DND-41 (cell line): ENCODE results near the gene BMP2.

Source experiments
- EZH2 ChIP-seq: IDR thresholded peaks from 3 replicates; pipeline ENCODE4 v1.6.1; 2012; ENCODE audit warnings: borderline replicate concordance, low read depth, mild to moderate bottlenecking, moderate library complexity, low read length, inconsistent platforms; ENCODE audit not compliant: severe bottlenecking
- TF ChIP-seq, protein P1 (sequence below): IDR thresholded peaks from 2 replicates; pipeline ENCODE4 v1.5.1; 2012; ENCODE audit warnings: borderline replicate concordance, low read length, moderate library complexity, mild to moderate bottlenecking; ENCODE audit not compliant: poor library complexity, severe bottlenecking; ENCODE audit errors: extremely low read depth

DNA sequence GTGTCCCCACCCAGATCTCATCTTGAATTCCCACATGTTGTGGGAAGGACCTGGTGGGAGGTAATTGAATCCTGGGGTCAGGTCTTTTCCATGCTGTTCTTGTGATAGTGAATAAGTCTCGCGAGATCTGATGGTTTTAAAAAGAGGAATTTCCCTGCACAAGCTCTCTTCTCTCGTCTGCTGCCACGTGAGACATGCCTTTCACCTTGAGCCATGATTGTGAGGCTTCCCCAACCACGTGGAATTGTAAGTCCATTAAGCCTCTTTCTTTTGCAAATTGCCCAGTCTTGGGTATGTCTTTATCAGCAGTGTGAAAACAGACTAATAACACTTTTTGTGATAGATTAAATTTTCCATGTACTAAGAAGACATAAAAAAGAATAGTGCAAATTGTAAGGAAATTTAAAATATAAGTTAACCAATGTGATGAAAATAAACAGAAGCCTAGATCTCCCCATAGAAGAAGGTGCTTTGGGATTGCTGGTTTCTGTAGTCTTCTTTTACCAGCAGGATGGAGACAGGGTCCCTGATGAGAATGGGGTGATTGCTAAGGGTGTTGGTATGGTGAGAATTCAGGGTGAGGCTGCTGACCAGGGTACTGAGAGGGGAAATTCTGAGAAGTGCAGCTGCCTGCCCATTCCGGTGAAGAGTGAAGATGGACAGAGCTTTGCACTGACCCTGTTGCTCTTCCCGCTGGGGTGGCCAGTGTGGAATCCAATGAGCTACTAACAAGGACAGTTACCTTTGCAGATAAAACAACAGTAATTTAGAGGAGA, 50.7 kb downstream of the BMP2 start:
- TF ChIP-seq, protein P1, sequence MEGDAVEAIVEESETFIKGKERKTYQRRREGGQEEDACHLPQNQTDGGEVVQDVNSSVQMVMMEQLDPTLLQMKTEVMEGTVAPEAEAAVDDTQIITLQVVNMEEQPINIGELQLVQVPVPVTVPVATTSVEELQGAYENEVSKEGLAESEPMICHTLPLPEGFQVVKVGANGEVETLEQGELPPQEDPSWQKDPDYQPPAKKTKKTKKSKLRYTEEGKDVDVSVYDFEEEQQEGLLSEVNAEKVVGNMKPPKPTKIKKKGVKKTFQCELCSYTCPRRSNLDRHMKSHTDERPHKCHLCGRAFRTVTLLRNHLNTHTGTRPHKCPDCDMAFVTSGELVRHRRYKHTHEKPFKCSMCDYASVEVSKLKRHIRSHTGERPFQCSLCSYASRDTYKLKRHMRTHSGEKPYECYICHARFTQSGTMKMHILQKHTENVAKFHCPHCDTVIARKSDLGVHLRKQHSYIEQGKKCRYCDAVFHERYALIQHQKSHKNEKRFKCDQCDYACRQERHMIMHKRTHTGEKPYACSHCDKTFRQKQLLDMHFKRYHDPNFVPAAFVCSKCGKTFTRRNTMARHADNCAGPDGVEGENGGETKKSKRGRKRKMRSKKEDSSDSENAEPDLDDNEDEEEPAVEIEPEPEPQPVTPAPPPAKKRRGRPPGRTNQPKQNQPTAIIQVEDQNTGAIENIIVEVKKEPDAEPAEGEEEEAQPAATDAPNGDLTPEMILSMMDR = no peak
- no peak for TF ChIP-seq EZH2
